ENCODE data around the gene CSMD2.

The CSMD2 gene

GRCh38 chr1:33686551-33686950, 478.5 kb downstream of the CSMD2 start:
- H4K20me1 ChIP-seq (ENCODE audit: insufficient read depth, low read length) = no peaks in the 10 kb centered on the region
- no peak overlapping the region for H3K9ac ChIP-seq (ENCODE audit: low read length)
- no peak overlapping the region for H3K27ac ChIP-seq (ENCODE audit: low read length)
- no peak overlapping the region for H3K4me2 ChIP-seq (ENCODE audit: low read length)
- peaks cover 18% of the 10 kb centered on the region; the same call in 1 of the 2 replicates for H3K27me3 ChIP-seq (ENCODE audit: low read depth, low read length)
- H3K4me3 ChIP-seq (ENCODE audit: low read length) = no peak overlapping the region
- H3K9me3 ChIP-seq (ENCODE audit: insufficient read depth, low read length) = no peaks in the 10 kb centered on the region
- H2AFZ ChIP-seq (ENCODE audit: low read depth, low read length) = no peak overlapping the region
- no peaks in the 10 kb centered on the region for H3K4me1 ChIP-seq (ENCODE audit: low read length)
- no peak for TF ChIP-seq CTCF (IDR thresholded peaks at IDR 0.05; ENCODE audit: low read depth, low read length)
- no peak for TF ChIP-seq EZH2phosphoT487 (IDR thresholded peaks at IDR 0.05; ENCODE audit: low read depth)
- no peaks in the 10 kb centered on the region for H3K36me3 ChIP-seq (replicated peaks; ENCODE audit: low read depth, low read length)
- H3K79me2 ChIP-seq (ENCODE audit: low read length) = no peaks in the 10 kb centered on the region

GRCh38 chr1:33685256-33685655, 479.8 kb downstream of the CSMD2 start:
- Histone ChIP-seq H3K27me3 (ENCODE audit: low read depth, low read length) (peaks cover 18% of the 10 kb centered on the region; the same call in 1 of the 2 replicates), H3K79me2 (ENCODE audit: low read length) (no peaks in the 10 kb centered on the region), H3K9ac (ENCODE audit: low read length) (no peak overlapping the region)

GRCh38 chr1:33684396-33685179, 480.4 kb downstream of the CSMD2 start:
- H3K4me2 ChIP-seq (ENCODE audit: low read length) = no peak overlapping the region
- no peak overlapping the region for H2AFZ ChIP-seq (ENCODE audit: low read depth, low read length)
- peaks cover 18% of the 10 kb centered on the region; the same call in 1 of the 2 replicates for H3K27me3 ChIP-seq (ENCODE audit: low read depth, low read length)
- H3K79me2 ChIP-seq (ENCODE audit: low read length) = no peaks in the 10 kb centered on the region
- no peaks in the 10 kb centered on the region for H3K36me3 ChIP-seq (replicated peaks; ENCODE audit: low read depth, low read length)
- no peaks in the 10 kb centered on the region for H3K4me1 ChIP-seq (ENCODE audit: low read length)
- H3K4me3 ChIP-seq (ENCODE audit: low read length) = no peak overlapping the region
- TF ChIP-seq EZH2phosphoT487 (IDR thresholded peaks at IDR 0.05; ENCODE audit: low read depth) (no peak), CTCF (IDR thresholded peaks at IDR 0.05; ENCODE audit: low read depth, low read length) (no peak)
- no peaks in the 10 kb centered on the region for H3K9me3 ChIP-seq (ENCODE audit: insufficient read depth, low read length)
- H4K20me1 ChIP-seq (ENCODE audit: insufficient read depth, low read length) = no peaks in the 10 kb centered on the region
- H3K9ac ChIP-seq (ENCODE audit: low read length) = no peak overlapping the region
- no peak overlapping the region for H3K27ac ChIP-seq (ENCODE audit: low read length)

More at GRCh38 chr1:33685256-33685655, 479.8 kb downstream of the CSMD2 start:
- Histone ChIP-seq H3K9me3 (ENCODE audit: insufficient read depth, low read length) (no peaks in the 10 kb centered on the region), H2AFZ (ENCODE audit: low read depth, low read length) (no peak overlapping the region), H3K4me1 (ENCODE audit: low read length) (no peaks in the 10 kb centered on the region), H3K4me3 (ENCODE audit: low read length) (no peak overlapping the region), H4K20me1 (ENCODE audit: insufficient read depth, low read length) (no peaks in the 10 kb centered on the region), H3K27ac (ENCODE audit: low read length) (no peak overlapping the region), H3K4me2 (ENCODE audit: low read length) (no peak overlapping the region), H3K36me3 (replicated peaks; ENCODE audit: low read depth, low read length) (no peaks in the 10 kb centered on the region)
- TF ChIP-seq CTCF (IDR thresholded peaks at IDR 0.05; ENCODE audit: low read depth, low read length) (no peak), EZH2phosphoT487 (IDR thresholded peaks at IDR 0.05; ENCODE audit: low read depth) (no peak)

GRCh38 chr1:33683913-33684312, 481.1 kb downstream of the CSMD2 start:
- no peak overlapping the region for H3K9ac ChIP-seq (ENCODE audit: low read length)
- H3K4me2 ChIP-seq (ENCODE audit: low read length) = no peak overlapping the region
- H3K4me3 ChIP-seq (ENCODE audit: low read length) = no peak overlapping the region
- H3K36me3 ChIP-seq (replicated peaks; ENCODE audit: low read depth, low read length) = no peaks in the 10 kb centered on the region
- no peak overlapping the region for H2AFZ ChIP-seq (ENCODE audit: low read depth, low read length)
- no peaks in the 10 kb centered on the region for H3K9me3 ChIP-seq (ENCODE audit: insufficient read depth, low read length)
- no peaks in the 10 kb centered on the region for H3K79me2 ChIP-seq (ENCODE audit: low read length)
- H3K27ac ChIP-seq (ENCODE audit: low read length) = no peak overlapping the region
- no peaks in the 10 kb centered on the region for H4K20me1 ChIP-seq (ENCODE audit: insufficient read depth, low read length)
- peaks cover 18% of the 10 kb centered on the region; the same call in 1 of the 2 replicates for H3K27me3 ChIP-seq (ENCODE audit: low read depth, low read length)
- no peaks in the 10 kb centered on the region for H3K4me1 ChIP-seq (ENCODE audit: low read length)
- TF ChIP-seq EZH2phosphoT487 (IDR thresholded peaks at IDR 0.05; ENCODE audit: low read depth) = no peak
- no peak for TF ChIP-seq CTCF (IDR thresholded peaks at IDR 0.05; ENCODE audit: low read depth, low read length)
